Measurements from ENCODE around the gene GPBP1. TPM values are rescaled to one million over a fixed set of nuclear protein-coding genes. Genes with fewer than 3 reads are reported as not detected.
"Not testable (repeated sequence)": the region's sequence is repeated elsewhere in the genome, so short reads cannot be mapped to it uniquely, and the experiment has no call there.

GPBP1 gene
- total RNA-seq, 2 donors from 2014 or later: 95.8 to 104 TPM

DNA sequence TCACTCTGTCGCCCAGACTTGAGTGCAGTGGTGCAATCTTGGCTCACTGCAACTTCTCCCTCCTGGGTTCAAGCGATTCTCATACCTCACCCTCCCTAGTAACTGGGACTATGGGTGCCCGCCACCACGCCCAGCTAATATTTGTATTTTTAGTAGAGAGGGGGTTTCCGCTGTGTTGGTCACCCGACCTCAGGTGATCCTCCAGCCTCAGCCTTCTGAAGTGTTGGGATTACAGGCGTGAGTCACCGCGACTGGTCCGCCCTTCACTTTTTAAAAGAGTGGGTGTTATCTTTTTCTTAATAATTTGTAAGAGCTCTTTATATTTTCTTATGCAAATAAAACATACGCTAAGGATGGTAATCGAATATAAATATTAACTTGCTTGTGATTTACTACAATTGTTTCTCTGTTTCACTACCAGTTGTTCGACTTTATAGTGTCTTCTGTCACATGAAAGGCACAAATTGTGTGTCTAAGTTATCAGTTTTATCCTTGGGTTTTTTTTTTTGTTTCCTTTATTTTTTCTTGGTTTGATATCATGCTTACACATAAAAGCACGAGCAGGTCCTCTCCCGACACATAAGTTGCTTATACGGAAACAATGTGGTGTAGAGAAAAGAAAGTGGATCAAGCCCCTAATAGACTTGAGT is 1.9 kb upstream of the GPBP1 start:
- Mint-ChIP-seq H3K4me1 (ENCODE audit: low read depth) (peaks cover 22% of the 10 kb centered on the region), H3K27me3 (ENCODE audit: low read depth) (no peaks in the 10 kb centered on the region), H3K27ac (peak overlapping the region; percentile 94), H3K4me3 (peak overlapping the region; percentile 98 to 99), H3K36me3 (ENCODE audit: insufficient read depth in 2 of 2) (peaks cover 15 to 16% of the 10 kb centered on the region in 2 donors), H3K9me3 (no peaks in the 10 kb centered on the region)
- ATAC-seq (replicated peaks in 1 of 2) (no peak), DNase-seq (peak; percentile 16 to 38)

DNA sequence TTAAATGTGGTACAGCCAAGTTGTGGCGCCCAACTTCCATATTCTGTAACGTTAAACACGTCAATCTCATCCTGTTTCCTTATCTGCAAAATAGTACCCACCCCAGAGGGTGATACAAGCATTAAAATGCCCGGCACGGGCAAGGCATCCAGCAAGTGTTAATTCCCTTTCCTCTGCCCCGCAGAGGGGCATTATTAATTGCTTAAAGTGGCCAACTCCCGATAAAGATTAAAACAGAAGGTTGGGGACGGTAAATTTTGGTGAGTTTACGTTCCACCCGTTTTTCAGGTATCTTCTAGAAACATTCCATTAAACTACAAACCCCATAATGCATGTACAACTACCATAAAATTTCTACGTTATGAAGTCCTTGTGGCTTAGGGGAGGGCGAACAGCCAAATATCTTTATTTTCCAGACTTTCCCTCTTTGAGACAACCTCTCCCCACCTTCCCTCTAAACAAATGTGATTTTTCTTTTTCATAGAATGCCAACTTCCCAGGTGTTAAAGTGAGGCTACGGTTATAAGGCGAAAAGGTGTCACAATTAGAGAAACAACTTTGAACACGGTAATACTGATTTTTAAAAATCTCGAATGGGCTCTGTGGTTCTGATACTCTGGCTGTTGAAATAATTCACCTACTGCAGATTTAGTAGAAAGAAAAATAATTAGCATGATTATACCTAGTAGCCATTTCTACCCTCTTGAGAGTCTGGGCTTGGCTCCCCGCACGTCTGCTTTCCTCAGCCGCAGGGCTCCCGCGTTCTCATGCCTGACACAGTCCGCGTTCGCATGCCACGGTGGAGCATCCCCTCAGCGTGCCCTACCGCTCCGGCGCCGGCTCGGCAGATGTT is 1.2 kb upstream of the GPBP1 start:
- peaks cover 25% of the 10 kb centered on the region for H3K4me1 Mint-ChIP-seq (ENCODE audit: low read depth)
- no peaks in the 10 kb centered on the region for H3K27me3 Mint-ChIP-seq (ENCODE audit: low read depth)
- H3K36me3 Mint-ChIP-seq (ENCODE audit: insufficient read depth in 2 of 2): peaks cover 16 to 21% of the 10 kb centered on the region in 2 donors
- H3K9me3 Mint-ChIP-seq: no peaks in the 10 kb centered on the region
- peak; percentile 17 to 21 for DNase-seq
- no peak for ATAC-seq (replicated peaks in 1 of 2)
- peak overlapping the region; percentile 98 to 99 for H3K4me3 Mint-ChIP-seq
- H3K27ac Mint-ChIP-seq: peak overlapping the region; percentile 94

DNA sequence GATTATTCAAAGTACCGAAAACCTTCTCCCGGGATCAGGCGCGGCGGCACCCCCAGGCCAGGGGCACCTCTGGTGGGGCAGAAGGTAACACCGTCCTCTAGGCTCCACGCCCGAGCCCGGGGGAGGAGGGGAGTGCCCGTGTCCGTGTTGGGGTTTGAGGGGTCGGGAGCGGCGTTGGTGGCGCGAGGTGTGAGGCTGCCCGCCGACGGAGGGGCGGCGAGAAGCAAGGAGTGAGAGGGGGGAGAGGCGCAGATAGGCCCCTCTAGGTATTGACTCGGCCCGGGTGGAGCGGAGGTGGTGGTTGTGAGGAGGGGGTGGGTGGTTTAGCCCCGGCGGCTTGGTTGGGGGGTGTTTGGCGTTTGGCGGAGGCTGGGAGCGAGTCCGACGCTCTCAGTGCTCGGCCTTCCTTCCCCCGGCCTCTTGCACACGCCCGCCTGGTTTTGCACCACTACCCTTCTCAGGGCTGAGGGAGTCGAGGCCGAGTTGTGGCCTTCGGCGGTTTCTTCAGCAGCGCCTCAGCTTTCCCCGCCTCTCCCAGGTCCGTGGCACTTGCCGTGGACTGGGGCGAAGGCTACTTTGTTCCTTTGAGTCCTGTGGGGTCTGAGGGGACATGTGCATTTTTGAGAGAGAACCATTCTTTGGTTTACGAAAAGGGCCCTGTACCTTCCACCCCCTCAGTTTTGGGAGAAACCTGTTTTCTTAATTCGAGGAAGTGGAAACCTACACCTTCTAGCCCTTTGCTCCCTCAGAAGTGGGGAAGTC is 450 bp downstream of the GPBP1 start:
- Mint-ChIP-seq H3K4me1 (ENCODE audit: low read depth) (peaks cover 39% of the 10 kb centered on the region), H3K4me3 (peak overlapping the region; percentile 98 to 99), H3K9me3 (no peaks in the 10 kb centered on the region), H3K27me3 (ENCODE audit: low read depth) (no peaks in the 10 kb centered on the region), H3K27ac (peak overlapping the region; percentile 97), H3K36me3 (ENCODE audit: insufficient read depth in 2 of 2) (peaks cover 17 to 34% of the 10 kb centered on the region in 2 donors)
- peak; percentile 12 to 15 for ATAC-seq (replicated peaks in 1 of 2)
- DNase-seq: peak in 1 of 2 donors; percentile 64

DNA sequence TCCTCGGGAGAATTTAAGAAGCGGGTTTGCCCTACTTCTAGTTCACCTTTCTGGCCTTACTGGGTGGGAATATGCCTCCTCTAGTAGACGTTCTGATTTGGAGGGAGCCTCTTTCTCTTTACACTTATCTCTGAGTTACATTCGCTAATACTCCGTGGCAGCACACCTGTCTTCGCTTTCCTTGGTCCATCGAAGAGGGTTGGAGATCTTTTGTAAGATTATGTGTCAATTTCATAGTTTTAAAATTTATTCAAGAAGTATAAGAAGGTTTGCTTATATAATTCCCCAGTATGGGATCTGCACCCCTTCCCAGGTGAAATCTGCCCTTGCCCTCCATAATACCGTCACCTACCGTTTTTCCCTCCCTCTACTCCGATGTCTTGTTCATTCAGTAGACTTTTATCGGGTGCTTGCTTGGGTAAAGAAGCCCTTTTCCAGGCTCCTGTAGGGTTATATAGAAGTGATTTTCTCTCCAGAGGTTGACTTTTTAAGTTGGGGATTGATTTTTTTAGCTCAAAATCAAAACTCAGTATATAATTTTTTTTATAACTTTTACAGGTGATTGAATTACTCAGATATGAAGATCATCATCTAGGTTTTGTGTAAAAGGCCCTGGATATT is 1.1 kb downstream of the GPBP1 start:
- ATAC-seq (replicated peaks in 1 of 2) (no peak), DNase-seq (no peak)
- Mint-ChIP-seq H3K4me1 (ENCODE audit: low read depth) (peaks cover 46% of the 10 kb centered on the region), H3K36me3 (ENCODE audit: insufficient read depth in 2 of 2) (peaks cover 22 to 40% of the 10 kb centered on the region in 2 donors), H3K9me3 (no peaks in the 10 kb centered on the region), H3K27me3 (ENCODE audit: low read depth) (no peaks in the 10 kb centered on the region), H3K4me3 (peak overlapping the region; percentile 98 to 99), H3K27ac (peak overlapping the region; percentile 97)

DNA sequence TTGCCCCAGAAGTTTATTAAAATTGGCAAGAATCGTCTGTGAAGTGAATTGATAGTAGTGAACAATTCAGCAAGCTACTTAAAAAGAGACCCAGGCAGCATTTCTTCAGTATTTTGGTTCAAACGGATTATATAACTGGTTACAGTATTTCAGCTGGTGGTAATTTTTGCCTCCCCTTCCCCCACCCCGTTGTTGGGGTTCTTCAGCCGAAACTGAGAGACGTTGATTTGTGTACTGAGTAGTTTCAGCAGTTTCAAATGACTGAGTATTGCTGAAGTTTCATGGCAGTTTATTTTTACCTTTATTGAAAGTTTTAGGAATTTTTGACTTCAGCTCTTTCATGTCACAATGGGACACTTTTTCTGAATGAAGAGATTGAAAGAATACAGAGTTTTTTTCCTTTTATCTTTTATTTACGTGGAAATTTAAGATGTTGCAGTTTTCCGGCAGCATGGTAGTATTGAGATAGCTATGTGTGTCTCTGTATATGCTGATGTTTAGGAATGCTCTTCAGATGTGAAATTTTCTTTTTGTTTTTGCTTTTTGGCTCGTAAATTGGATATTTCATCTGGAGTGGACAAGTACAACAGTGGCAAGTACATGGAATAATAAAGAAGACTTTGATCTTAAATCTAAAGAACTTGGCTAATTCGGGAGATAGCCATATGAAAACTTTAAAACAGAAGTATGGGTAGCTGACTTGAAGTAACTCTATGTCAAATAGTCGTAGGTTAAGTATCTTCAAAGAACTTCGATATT is 1.9 kb downstream of the GPBP1 start:
- no peaks in the 10 kb centered on the region for H3K27me3 Mint-ChIP-seq (ENCODE audit: low read depth)
- peaks cover 22 to 45% of the 10 kb centered on the region in 2 donors for H3K36me3 Mint-ChIP-seq (ENCODE audit: insufficient read depth in 2 of 2)
- ATAC-seq (replicated peaks in 1 of 2): no peak
- H3K9me3 Mint-ChIP-seq: no peaks in the 10 kb centered on the region
- H3K4me1 Mint-ChIP-seq (ENCODE audit: low read depth): peaks cover 54% of the 10 kb centered on the region
- peak overlapping the region; percentile 97 for H3K27ac Mint-ChIP-seq
- H3K4me3 Mint-ChIP-seq: peak overlapping the region; percentile 98 to 99
- DNase-seq: peak; percentile 58 to 70

DNA sequence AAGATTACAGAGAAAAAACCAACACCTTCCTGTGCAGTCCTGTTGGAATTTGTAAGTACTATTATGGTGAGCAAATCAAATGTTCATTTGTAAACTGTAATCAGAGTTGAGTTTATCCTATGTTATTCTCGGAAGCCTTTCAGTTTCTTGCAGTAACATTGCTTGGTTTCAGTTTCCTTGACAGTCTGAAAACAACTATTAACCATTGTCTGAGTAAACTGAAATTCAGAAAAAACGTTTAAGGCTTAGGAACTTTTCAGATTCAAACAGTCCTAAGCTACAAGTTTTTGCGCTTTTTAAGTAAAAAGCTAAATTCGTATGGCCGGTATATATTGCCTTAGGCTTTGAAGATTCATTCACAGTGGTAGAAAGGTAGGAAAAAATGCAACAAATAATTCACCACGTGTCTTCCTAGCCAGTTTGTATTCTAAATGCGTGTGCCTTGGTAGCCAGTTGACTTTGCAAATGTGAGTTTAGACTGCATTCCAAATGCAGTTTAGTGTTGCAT is 2.5 kb downstream of the GPBP1 start:
- H3K27ac Mint-ChIP-seq: peak overlapping the region; percentile 97
- H3K4me3 Mint-ChIP-seq: peak overlapping the region; percentile 98 to 99
- DNase-seq (no peak), ATAC-seq (replicated peaks in 1 of 2) (no peak)
- H3K27me3 Mint-ChIP-seq (ENCODE audit: low read depth): no peaks in the 10 kb centered on the region
- peaks cover 22 to 46% of the 10 kb centered on the region in 2 donors for H3K36me3 Mint-ChIP-seq (ENCODE audit: insufficient read depth in 2 of 2)
- H3K9me3 Mint-ChIP-seq: no peaks in the 10 kb centered on the region
- peaks cover 60% of the 10 kb centered on the region for H3K4me1 Mint-ChIP-seq (ENCODE audit: low read depth)

DNA sequence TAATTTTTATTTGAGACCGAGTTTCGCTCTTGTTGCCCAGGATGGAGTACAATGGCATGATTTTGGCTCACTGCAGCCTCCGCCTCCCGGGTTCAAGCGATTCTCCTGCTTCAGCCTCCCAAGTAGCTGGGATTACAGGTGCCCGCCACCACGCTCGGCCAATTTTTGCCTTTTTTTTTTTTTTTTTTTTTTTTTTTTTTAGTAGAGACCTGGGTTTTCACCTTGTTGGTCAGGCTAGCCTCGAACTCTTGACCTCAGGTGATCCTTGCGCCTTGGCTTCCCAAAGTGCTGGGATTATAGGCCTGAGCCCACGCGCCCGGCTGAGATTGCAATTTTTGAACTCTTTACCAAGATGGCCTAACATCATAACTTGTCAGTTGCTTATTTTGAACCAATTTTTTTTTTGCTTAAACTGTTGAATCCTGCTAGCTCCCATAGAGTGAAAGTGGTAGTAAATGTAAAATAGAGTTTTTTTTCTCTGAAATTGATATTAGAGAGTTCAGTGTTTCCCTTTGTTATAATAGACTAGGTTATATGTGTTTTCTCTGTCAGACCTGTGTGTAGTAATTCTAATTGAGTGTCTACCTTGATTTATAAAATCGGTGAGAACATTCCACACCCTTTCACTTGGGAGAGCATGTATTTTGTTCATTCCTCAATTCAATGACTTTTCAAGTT is 3.8 kb downstream of the GPBP1 start:
- Mint-ChIP-seq H3K36me3 (ENCODE audit: insufficient read depth in 2 of 2) (peaks cover 22 to 44% of the 10 kb centered on the region in 2 donors), H3K4me3 (peak overlapping the region; percentile 98 to 99), H3K27me3 (ENCODE audit: low read depth) (no peaks in the 10 kb centered on the region), H3K9me3 (no peaks in the 10 kb centered on the region), H3K27ac (peak overlapping the region; percentile 97), H3K4me1 (ENCODE audit: low read depth) (peaks cover 60% of the 10 kb centered on the region)
- ATAC-seq (replicated peaks in 1 of 2) (no peak), DNase-seq (no peak)

DNA sequence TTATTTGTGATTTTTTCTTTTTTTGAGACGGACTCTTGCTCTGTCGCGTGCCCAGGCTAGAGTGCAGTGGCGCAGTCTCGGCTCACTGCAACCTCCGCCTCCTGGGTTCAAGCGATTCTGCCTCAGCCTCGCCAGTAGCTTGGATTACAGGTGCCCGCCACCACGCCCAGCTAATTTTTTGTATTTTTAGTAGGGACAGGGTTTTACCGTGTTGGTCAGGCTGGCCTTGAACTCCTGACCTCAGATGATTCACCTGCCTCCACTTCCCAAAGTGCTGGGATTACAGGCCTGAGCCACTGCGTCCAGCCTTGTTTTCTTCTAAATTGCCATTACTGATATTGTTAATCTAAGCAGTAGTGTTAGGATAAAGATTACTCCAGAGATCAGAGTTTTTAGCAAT is 4.4 kb downstream of the GPBP1 start:
- H3K9me3 Mint-ChIP-seq; DNase-seq; ATAC-seq (replicated peaks in 1 of 2); H3K27me3 Mint-ChIP-seq (ENCODE audit: low read depth): not testable (repeated sequence)
- H3K4me1 Mint-ChIP-seq (ENCODE audit: low read depth): peaks cover 58% of the 10 kb centered on the region
- peaks cover 22 to 44% of the 10 kb centered on the region in 2 donors for H3K36me3 Mint-ChIP-seq (ENCODE audit: insufficient read depth in 2 of 2)
- H3K4me3 Mint-ChIP-seq: peak overlapping the region; percentile 93 to 98
- H3K27ac Mint-ChIP-seq: peak overlapping the region; percentile 92

DNA sequence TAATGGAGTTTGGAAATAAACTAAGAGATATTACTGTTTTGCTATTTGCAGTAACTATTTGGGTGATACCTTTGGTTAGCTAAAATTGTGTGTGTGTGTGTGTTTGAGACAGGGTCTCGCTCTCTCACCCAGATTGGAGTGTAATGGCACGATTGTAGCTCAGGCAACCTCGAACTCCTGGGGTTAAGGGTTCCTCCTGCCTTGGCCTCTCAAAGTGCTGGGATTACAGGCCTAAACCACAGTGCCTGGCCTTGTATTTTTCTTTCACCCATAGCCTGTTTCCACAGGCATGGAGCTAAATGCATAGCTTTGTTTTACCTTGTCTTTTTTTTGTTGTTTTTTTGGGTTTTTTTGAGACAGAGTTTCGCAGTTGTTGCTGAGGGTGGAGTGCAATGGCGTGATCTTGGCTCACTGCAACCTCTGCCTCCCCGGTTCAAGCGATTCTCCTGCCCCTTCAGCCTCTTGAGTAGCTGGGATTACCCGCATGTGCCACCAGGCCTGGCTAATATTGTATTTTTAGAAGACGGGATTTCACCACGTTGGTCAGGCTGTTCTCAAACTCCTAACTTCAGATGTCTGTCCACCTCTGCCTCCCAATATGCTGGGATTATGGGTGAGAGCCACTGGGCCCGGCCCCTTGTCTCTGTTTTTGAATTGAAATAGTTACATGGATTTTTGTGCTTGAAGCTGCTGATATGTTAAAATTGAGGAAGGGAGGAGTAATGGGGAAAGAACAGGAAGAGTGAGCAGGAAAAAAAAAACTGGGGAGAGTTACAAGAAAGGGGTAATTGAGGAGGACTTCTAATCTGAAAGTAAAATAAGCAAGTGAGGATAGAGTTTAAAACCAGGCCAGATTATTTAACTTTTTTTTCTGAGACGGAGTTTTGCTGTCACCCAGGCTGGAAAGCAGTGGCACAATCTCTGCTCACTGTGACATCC is 5.7 kb downstream of the GPBP1 start:
- Mint-ChIP-seq H3K4me1 (ENCODE audit: low read depth) (peaks cover 63% of the 10 kb centered on the region), H3K27me3 (ENCODE audit: low read depth) (no peaks in the 10 kb centered on the region)

DNA sequence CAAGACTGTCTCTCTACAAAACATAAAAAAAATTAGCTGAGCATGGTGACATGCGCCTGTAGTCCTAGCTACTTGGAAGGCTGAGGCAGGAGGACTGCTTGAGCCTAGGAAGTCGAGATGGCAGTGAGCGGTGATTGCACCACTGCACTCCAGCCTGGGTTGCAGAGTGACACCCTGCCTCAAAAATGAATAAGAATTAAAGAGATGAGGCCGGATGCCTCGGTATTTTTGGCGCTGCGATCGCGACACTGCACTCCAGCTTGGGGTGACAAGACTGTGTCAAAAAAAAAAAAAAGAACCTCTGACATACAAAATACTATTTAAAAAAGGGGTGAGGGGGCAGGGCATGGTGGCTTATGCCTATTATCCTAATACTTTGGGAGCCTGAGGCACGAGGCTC is 7.3 kb downstream of the GPBP1 start:
- DNase-seq (no peak), ATAC-seq (replicated peaks in 1 of 2) (peak; percentile 18 to 55)
- Mint-ChIP-seq H3K9me3 (peaks cover 0 to 1% of the 10 kb centered on the region in 2 donors), H3K27ac (peak overlapping the region; percentile 72), H3K27me3 (ENCODE audit: low read depth) (no peaks in the 10 kb centered on the region), H3K4me3 (peak overlapping the region; percentile 93 to 98), H3K36me3 (ENCODE audit: insufficient read depth in 2 of 2) (peaks cover 12 to 47% of the 10 kb centered on the region in 2 donors), H3K4me1 (ENCODE audit: low read depth) (peaks cover 72% of the 10 kb centered on the region)

More for the DNA sequence above, 5.7 kb downstream of the GPBP1 start:
- DNase-seq (no peak), ATAC-seq (replicated peaks in 1 of 2) (no peak)
- Mint-ChIP-seq H3K9me3 (peaks cover 0 to 1% of the 10 kb centered on the region in 2 donors), H3K4me3 (peak overlapping the region; percentile 93 to 98), H3K36me3 (ENCODE audit: insufficient read depth in 2 of 2) (peaks cover 16 to 51% of the 10 kb centered on the region in 2 donors), H3K27ac (peak overlapping the region; percentile 92)

DNA sequence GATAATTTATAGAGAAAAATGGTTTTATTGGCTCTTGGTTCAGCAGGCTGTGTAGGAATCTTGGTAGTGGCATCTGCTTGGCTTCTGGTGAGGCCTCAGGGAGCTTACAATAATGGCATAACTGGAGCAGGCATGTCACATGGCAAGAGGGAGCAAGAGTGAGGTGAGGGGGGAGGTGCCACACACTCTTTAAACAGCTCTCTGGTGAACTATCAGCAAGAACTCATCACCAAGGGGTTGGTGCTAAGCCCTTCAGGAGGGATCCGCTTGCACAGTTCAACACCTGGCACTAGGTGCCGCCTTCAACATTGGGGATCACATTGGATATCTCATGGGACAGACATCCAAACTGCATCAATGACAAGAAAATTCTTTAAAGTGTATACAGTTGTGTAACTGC is 10.5 kb downstream of the GPBP1 start:
- ATAC-seq (replicated peaks in 1 of 2): peak in 1 of 2 donors; percentile 26
- H3K4me1 Mint-ChIP-seq (ENCODE audit: low read depth): peaks cover 86% of the 10 kb centered on the region
- no peak overlapping the region for H3K27ac Mint-ChIP-seq
- DNase-seq: no peak
- H3K27me3 Mint-ChIP-seq (ENCODE audit: low read depth): no peaks in the 10 kb centered on the region
- peaks cover 0 to 1% of the 10 kb centered on the region in 2 donors for H3K9me3 Mint-ChIP-seq
- H3K36me3 Mint-ChIP-seq (ENCODE audit: insufficient read depth in 2 of 2): peaks cover 5 to 26% of the 10 kb centered on the region in 2 donors
- H3K4me3 Mint-ChIP-seq: peak overlapping the region; percentile 19 to 41
